ENCODE data around the gene FGD2. TPM values are rescaled to one million over a fixed set of nuclear protein-coding genes. Genes with fewer than 3 reads are reported as not detected.
A peak's percentile ranks its signal among the peaks of the same experiment; 100 is the strongest.

FGD2 gene
- total RNA-seq, 1 donor, result under 0.01 TPM

DNA sequence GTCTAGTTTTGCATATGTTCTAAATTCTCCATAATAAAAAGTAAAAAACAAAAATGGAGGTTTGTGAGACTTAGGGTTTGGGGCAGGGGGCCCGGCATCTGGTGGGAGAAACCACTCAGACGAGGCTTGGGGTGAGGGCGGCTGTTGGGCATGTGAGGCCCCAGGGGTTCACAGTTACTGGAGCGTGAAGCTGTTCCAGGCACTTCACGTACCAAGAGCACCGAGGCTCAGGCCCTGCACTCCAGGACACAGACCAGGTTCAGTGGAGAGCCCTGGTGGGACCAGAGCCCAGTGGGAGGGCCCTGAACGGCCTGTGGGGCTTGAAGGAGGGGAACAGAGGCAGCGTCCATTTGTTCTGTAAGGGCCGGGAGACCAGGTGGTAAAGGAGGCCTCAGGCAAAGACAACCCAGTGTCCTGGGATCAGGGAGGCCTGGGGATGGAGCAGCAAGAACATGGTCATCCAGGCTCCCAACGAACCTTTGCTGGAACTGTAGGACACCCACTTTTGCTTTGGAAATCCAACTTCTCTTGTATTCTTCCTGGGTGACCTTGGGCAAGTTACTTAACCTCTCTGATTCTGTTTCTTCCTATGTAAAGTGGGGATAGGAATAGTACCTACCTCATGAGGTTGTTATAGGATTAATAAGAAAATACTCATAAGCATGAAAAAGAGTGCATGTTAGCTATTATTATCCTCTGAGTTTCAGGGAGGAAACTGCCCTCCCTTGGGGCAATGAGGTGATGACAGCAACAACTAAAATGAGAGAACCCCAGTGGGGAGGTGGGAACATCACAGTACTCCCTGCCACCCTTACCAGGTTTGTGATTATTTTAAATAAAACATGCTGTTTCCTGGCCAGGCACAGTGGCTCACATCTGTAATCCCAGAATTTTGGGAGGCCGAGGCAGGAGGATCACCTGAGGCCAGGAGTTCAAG, 1.1 kb upstream of the FGD2 start:
- Histone ChIP-seq H4K20me1 (ENCODE audit: insufficient read depth, low read length) (no peaks in the 10 kb centered on the region), H2AFZ (ENCODE audit: low read length) (no peak overlapping the region), H3K4me1 (ENCODE audit: insufficient read depth, low read length) (peaks cover 9% of the 10 kb centered on the region), H3K4me3 (ENCODE audit: insufficient read depth, low read length) (no peak overlapping the region), H3K27me3 (ENCODE audit: insufficient read depth, low read length) (peaks cover 10% of the 10 kb centered on the region), H3K4me2 (ENCODE audit: insufficient read depth, low read length) (no peak overlapping the region), H3K36me3 (ENCODE audit: insufficient read depth, low read length) (no peaks in the 10 kb centered on the region), H3K9me3 (ENCODE audit: low read depth, low read length) (no peaks in the 10 kb centered on the region), H3K79me2 (ENCODE audit: insufficient read depth, low read length) (no peaks in the 10 kb centered on the region), H3K27ac (ENCODE audit: low read depth, low read length) (no peak overlapping the region)
- DNase-seq (ENCODE audit: insufficient read length, low spot score, missing footprints), result no peak
- TF ChIP-seq, protein P1, sequence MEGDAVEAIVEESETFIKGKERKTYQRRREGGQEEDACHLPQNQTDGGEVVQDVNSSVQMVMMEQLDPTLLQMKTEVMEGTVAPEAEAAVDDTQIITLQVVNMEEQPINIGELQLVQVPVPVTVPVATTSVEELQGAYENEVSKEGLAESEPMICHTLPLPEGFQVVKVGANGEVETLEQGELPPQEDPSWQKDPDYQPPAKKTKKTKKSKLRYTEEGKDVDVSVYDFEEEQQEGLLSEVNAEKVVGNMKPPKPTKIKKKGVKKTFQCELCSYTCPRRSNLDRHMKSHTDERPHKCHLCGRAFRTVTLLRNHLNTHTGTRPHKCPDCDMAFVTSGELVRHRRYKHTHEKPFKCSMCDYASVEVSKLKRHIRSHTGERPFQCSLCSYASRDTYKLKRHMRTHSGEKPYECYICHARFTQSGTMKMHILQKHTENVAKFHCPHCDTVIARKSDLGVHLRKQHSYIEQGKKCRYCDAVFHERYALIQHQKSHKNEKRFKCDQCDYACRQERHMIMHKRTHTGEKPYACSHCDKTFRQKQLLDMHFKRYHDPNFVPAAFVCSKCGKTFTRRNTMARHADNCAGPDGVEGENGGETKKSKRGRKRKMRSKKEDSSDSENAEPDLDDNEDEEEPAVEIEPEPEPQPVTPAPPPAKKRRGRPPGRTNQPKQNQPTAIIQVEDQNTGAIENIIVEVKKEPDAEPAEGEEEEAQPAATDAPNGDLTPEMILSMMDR (IDR thresholded peaks at IDR 0.05; ENCODE audit: extremely low read depth, low read depth, low read length), result no peak

GRCh38 chr6:37005827-37006567, 542 bp downstream of the FGD2 start:
- Histone ChIP-seq H3K79me2 (ENCODE audit: insufficient read depth, low read length) (no peaks in the 10 kb centered on the region), H3K27me3 (ENCODE audit: insufficient read depth, low read length) (peaks cover 9% of the 10 kb centered on the region), H2AFZ (ENCODE audit: low read length) (no peak overlapping the region), H3K4me2 (ENCODE audit: insufficient read depth, low read length) (no peak overlapping the region), H3K9me3 (ENCODE audit: low read depth, low read length) (no peaks in the 10 kb centered on the region), H3K4me3 (ENCODE audit: insufficient read depth, low read length) (no peak overlapping the region), H3K4me1 (ENCODE audit: insufficient read depth, low read length) (peaks cover 9% of the 10 kb centered on the region), H4K20me1 (ENCODE audit: insufficient read depth, low read length) (no peaks in the 10 kb centered on the region), H3K36me3 (ENCODE audit: insufficient read depth, low read length) (no peaks in the 10 kb centered on the region), H3K27ac (ENCODE audit: low read depth, low read length) (no peak overlapping the region)
- TF ChIP-seq, protein P1 (IDR thresholded peaks at IDR 0.05; ENCODE audit: extremely low read depth, low read depth, low read length), result no peak
- no peak for DNase-seq (ENCODE audit: insufficient read length, low spot score, missing footprints)

DNA sequence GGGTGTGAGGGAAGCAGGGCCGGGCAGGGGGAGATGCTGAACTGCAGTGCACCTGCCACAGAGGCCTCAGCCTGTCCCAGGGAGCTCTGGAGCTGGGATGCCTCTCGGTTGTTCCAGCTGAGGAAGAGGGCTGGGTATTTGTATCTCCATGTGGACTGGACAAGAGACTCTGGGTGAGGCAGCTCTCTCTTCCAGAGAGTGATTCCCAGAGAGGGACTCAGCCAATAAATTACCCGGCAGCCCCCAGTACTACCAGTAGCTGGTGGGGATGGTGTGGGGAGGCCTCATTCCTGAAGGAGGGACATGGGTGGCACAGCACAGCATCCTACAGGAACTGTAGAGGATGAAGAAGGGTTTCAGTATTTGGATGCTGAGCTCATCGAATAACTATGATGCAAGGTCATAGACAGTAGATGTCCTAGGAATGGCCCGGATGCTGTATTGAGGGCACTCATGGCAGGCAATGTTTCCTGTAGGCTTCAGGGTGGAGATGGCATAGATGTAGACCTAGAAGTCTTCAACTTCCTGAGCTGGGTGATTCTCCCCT, 1.4 kb downstream of the FGD2 start:
- H3K4me2 ChIP-seq (ENCODE audit: insufficient read depth, low read length), result no peak overlapping the region
- H3K4me3 ChIP-seq (ENCODE audit: insufficient read depth, low read length), result no peak overlapping the region
- peak; percentile 95 for DNase-seq (ENCODE audit: insufficient read length, low spot score, missing footprints)
- no peaks in the 10 kb centered on the region for H3K79me2 ChIP-seq (ENCODE audit: insufficient read depth, low read length)
- H2AFZ ChIP-seq (ENCODE audit: low read length), result no peak overlapping the region
- H3K4me1 ChIP-seq (ENCODE audit: insufficient read depth, low read length), result peaks cover 11% of the 10 kb centered on the region
- H4K20me1 ChIP-seq (ENCODE audit: insufficient read depth, low read length), result no peaks in the 10 kb centered on the region
- H3K36me3 ChIP-seq (ENCODE audit: insufficient read depth, low read length), result no peaks in the 10 kb centered on the region
- no peaks in the 10 kb centered on the region for H3K27me3 ChIP-seq (ENCODE audit: insufficient read depth, low read length)
- no peak overlapping the region for H3K27ac ChIP-seq (ENCODE audit: low read depth, low read length)
- H3K9me3 ChIP-seq (ENCODE audit: low read depth, low read length), result no peaks in the 10 kb centered on the region
- TF ChIP-seq, protein P1 (IDR thresholded peaks at IDR 0.05; ENCODE audit: extremely low read depth, low read depth, low read length), result no peak
